Activated T-cell treated with anti-CD3 and anti-CD28 coated beads, Interleukin-2, amount 50 U/mL, for 4 hours (primary cell): Measurements from ENCODE around the gene KRT73. TPM values are rescaled to one million over a fixed set of nuclear protein-coding genes. Genes with fewer than 3 reads are reported as not detected.
"Not testable (repeated sequence)": the region's sequence is repeated elsewhere in the genome, so short reads cannot be mapped to it uniquely, and the experiment has no call there.

Experiments
- ATAC-seq, 2 donors: fragments of 200-7000 bp; cut with Tn5 transposase; one replicate each; pipeline ENCODE4 v1.10.0; 2021
- DNase-seq: peaks from one replicate; pipeline ENCODE4 v3.0.0-alpha.2; 2020
- H3K27me3 Mint-ChIP-seq: one replicate; pipeline ENCODE4 v1.8.0; 2021; ENCODE audit warnings: low read depth, mixed read lengths
- H3K36me3 Mint-ChIP-seq: one replicate; pipeline ENCODE4 v1.8.0; 2022; ENCODE audit warnings: mixed read lengths; ENCODE audit not compliant: insufficient read depth
- H3K4me1 Mint-ChIP-seq: one replicate; pipeline ENCODE4 v1.8.0; 2021; ENCODE audit warnings: low read depth, mixed read lengths
- H3K4me3 Mint-ChIP-seq: one replicate; pipeline ENCODE4 v1.8.0; 2021; ENCODE audit warnings: mild to moderate bottlenecking, moderate library complexity, mixed read lengths
- H3K9me3 Mint-ChIP-seq: one replicate; pipeline ENCODE4 v1.8.0; 2021; ENCODE audit warnings: mixed read lengths
- total RNA-seq, 3 donors: library from RNA; stranded (reverse); gene quantifications; one replicate each; pipeline ENCODE4 v1.2.1, GENCODE V29; 2021

The KRT73 gene
- total RNA-seq, 3 donors from 2014 or later = 0.16 to 0.23 (median 0.22) TPM

- no peak overlapping the region for H3K4me3 Mint-ChIP-seq
- H3K9me3 Mint-ChIP-seq = no peaks in the 10 kb centered on the region
- no peaks in the 10 kb centered on the region for H3K36me3 Mint-ChIP-seq
- DNase-seq (no peak), ATAC-seq (no peak)
- peaks cover 1% of the 10 kb centered on the region for H3K27me3 Mint-ChIP-seq
- H3K4me1 Mint-ChIP-seq = peaks cover 88% of the 10 kb centered on the region
Observed at GRCh38 chr12:52606581-52607218, 11.7 kb downstream of the KRT73 start.

GRCh38 chr12:52606096-52606495 lies 12.3 kb downstream of the KRT73 start:
- no peak for DNase-seq
- ATAC-seq = no peak
- Mint-ChIP-seq H3K27me3 (peaks cover 3% of the 10 kb centered on the region), H3K9me3 (no peaks in the 10 kb centered on the region), H3K36me3 (no peaks in the 10 kb centered on the region), H3K4me1 (peaks cover 83% of the 10 kb centered on the region), H3K4me3 (no peak overlapping the region)

GRCh38 chr12:52605542-52605941 lies 12.8 kb downstream of the KRT73 start:
- no peaks in the 10 kb centered on the region for H3K9me3 Mint-ChIP-seq
- H3K36me3 Mint-ChIP-seq = no peaks in the 10 kb centered on the region
- H3K4me3 Mint-ChIP-seq = no peak overlapping the region
- no peak for ATAC-seq
- DNase-seq = no peak
- H3K4me1 Mint-ChIP-seq = peaks cover 79% of the 10 kb centered on the region
- H3K27me3 Mint-ChIP-seq = peaks cover 3% of the 10 kb centered on the region

- H3K36me3 Mint-ChIP-seq = no peaks in the 10 kb centered on the region
- ATAC-seq (peak in 1 of 2 donors; percentile 30), DNase-seq (no peak)
- H3K4me1 Mint-ChIP-seq = peaks cover 73% of the 10 kb centered on the region
- no peaks in the 10 kb centered on the region for H3K9me3 Mint-ChIP-seq
- no peak overlapping the region for H3K4me3 Mint-ChIP-seq
- H3K27me3 Mint-ChIP-seq = peaks cover 9% of the 10 kb centered on the region
Observed at GRCh38 chr12:52604859-52605258, 13.5 kb downstream of the KRT73 start.

GRCh38 chr12:52603314-52603713 lies 15.0 kb downstream of the KRT73 start:
- no peaks in the 10 kb centered on the region for H3K9me3 Mint-ChIP-seq
- H3K36me3 Mint-ChIP-seq = no peaks in the 10 kb centered on the region
- H3K27me3 Mint-ChIP-seq = peaks cover 10% of the 10 kb centered on the region
- H3K4me3 Mint-ChIP-seq = no peak overlapping the region
- no peak for DNase-seq
- peak; percentile 77 to 78 for ATAC-seq
- H3K4me1 Mint-ChIP-seq = peaks cover 59% of the 10 kb centered on the region

GRCh38 chr12:52602552-52602951 lies 15.8 kb downstream of the KRT73 start:
- peaks cover 51% of the 10 kb centered on the region for H3K4me1 Mint-ChIP-seq
- H3K36me3 Mint-ChIP-seq = no peaks in the 10 kb centered on the region
- no peak overlapping the region for H3K4me3 Mint-ChIP-seq
- H3K27me3 Mint-ChIP-seq = peaks cover 10% of the 10 kb centered on the region
- DNase-seq (no peak), ATAC-seq (no peak)
- no peaks in the 10 kb centered on the region for H3K9me3 Mint-ChIP-seq

GRCh38 chr12:52601671-52602070 lies 16.7 kb downstream of the KRT73 start:
- Mint-ChIP-seq H3K4me3 (no peak overlapping the region), H3K36me3 (no peaks in the 10 kb centered on the region), H3K27me3 (peaks cover 10% of the 10 kb centered on the region), H3K4me1 (peaks cover 43% of the 10 kb centered on the region), H3K9me3 (no peaks in the 10 kb centered on the region)
- ATAC-seq = no peak
- no peak for DNase-seq

GRCh38 chr12:52600941-52601481 lies 17.3 kb downstream of the KRT73 start, which contains the start of gene KRT72:
TSS of gene KRT72 (minus strand) at chr12:52601463. CDS start at chr12:52601452, 11 bp downstream.
- no peak for ATAC-seq
- no peaks in the 10 kb centered on the region for H3K9me3 Mint-ChIP-seq
- no peak within 1 kb of the TSS for H3K4me3 Mint-ChIP-seq
- no peak for DNase-seq
- H3K27me3 Mint-ChIP-seq = peaks cover 10% of the 10 kb centered on the region
- H3K4me1 Mint-ChIP-seq = peaks cover 40% of the 10 kb centered on the region
- H3K36me3 Mint-ChIP-seq = no peaks in the 10 kb centered on the region

GRCh38 chr12:52600475-52600874 lies 17.9 kb downstream of the KRT73 start:
- Mint-ChIP-seq H3K9me3 (no peaks in the 10 kb centered on the region), H3K4me3 (no peak overlapping the region), H3K36me3 (no peaks in the 10 kb centered on the region), H3K27me3 (peaks cover 10% of the 10 kb centered on the region), H3K4me1 (peaks cover 35% of the 10 kb centered on the region)
- ATAC-seq (no peak), DNase-seq (no peak)

- H3K4me3 Mint-ChIP-seq = no peak overlapping the region
- no peaks in the 10 kb centered on the region for H3K36me3 Mint-ChIP-seq
- H3K27me3 Mint-ChIP-seq = peaks cover 10% of the 10 kb centered on the region
- no peak for DNase-seq
- peaks cover 32% of the 10 kb centered on the region for H3K4me1 Mint-ChIP-seq
- no peak for ATAC-seq
- H3K9me3 Mint-ChIP-seq = no peaks in the 10 kb centered on the region
Observed at GRCh38 chr12:52600071-52600470, 18.3 kb downstream of the KRT73 start.

- no peaks in the 10 kb centered on the region for H3K36me3 Mint-ChIP-seq
- no peak for ATAC-seq
- no peak overlapping the region for H3K4me3 Mint-ChIP-seq
- DNase-seq = no peak
- peaks cover 10% of the 10 kb centered on the region for H3K27me3 Mint-ChIP-seq
- H3K4me1 Mint-ChIP-seq = peaks cover 22% of the 10 kb centered on the region
- H3K9me3 Mint-ChIP-seq = no peaks in the 10 kb centered on the region
Observed at GRCh38 chr12:52598966-52599365, 19.4 kb downstream of the KRT73 start.

- DNase-seq, H3K4me1 Mint-ChIP-seq, H3K27me3 Mint-ChIP-seq, H3K9me3 Mint-ChIP-seq, ATAC-seq, H3K4me3 Mint-ChIP-seq, H3K36me3 Mint-ChIP-seq: not testable (repeated sequence)
Observed at GRCh38 chr12:52594237-52594636, 24.1 kb downstream of the KRT73 start.

- H3K36me3 Mint-ChIP-seq = no peaks in the 10 kb centered on the region
- no peak for DNase-seq
- H3K27me3 Mint-ChIP-seq = no peaks in the 10 kb centered on the region
- no peak for ATAC-seq
- H3K4me1 Mint-ChIP-seq = peaks cover 11% of the 10 kb centered on the region
- no peak overlapping the region for H3K4me3 Mint-ChIP-seq
- no peaks in the 10 kb centered on the region for H3K9me3 Mint-ChIP-seq
Observed at GRCh38 chr12:52591521-52591920, 26.8 kb downstream of the KRT73 start.

GRCh38 chr12:52590021-52590420 lies 28.3 kb downstream of the KRT73 start:
- ATAC-seq (no peak), DNase-seq (no peak)
- Mint-ChIP-seq H3K36me3 (no peaks in the 10 kb centered on the region), H3K4me3 (no peak overlapping the region), H3K9me3 (no peaks in the 10 kb centered on the region), H3K27me3 (no peaks in the 10 kb centered on the region), H3K4me1 (peaks cover 26% of the 10 kb centered on the region)

- Mint-ChIP-seq H3K4me3 (no peak overlapping the region), H3K36me3 (no peaks in the 10 kb centered on the region), H3K27me3 (no peaks in the 10 kb centered on the region), H3K4me1 (peaks cover 44% of the 10 kb centered on the region), H3K9me3 (no peaks in the 10 kb centered on the region)
- ATAC-seq (no peak), DNase-seq (no peak)
Observed at GRCh38 chr12:52587563-52587962, 30.8 kb downstream of the KRT73 start.
